GM12878 (cell line): ENCODE measurements around the gene TBC1D12. TPM values are rescaled to one million over a fixed set of nuclear protein-coding genes. Genes with fewer than 3 reads are reported as not detected.

Source experiments
- ASH2L ChIP-seq: fragments of 300-600, 200-600 bp; sonication (generic); IDR thresholded peaks from 2 replicates; pipeline ENCODE4 v1.6.1; 2017; ENCODE audit warnings: low read depth, mild to moderate bottlenecking, borderline replicate concordance
- CBX3 ChIP-seq: fragments of 200-600 bp; sonication (generic); IDR thresholded peaks from 2 replicates; pipeline ENCODE4 v1.6.1; 2016; ENCODE audit warnings: low read depth, borderline replicate concordance
- CTCF ChIP-seq, 3 experiments: IDR thresholded peaks in 2 of 3; conservative IDR thresholded peaks in 1 of 3; 2 replicates each; pipeline ENCODE4 v1.5.1; 2011; ENCODE audit warnings: low read depth in 3 of 3, low read length in 3 of 3, mild to moderate bottlenecking in 3 of 3, control low read depth in 2 of 3, moderate library complexity in 2 of 3, inconsistent platforms in 1 of 3, mixed read lengths in 1 of 3; ENCODE audit not compliant: control insufficient read depth in 2 of 3, insufficient read depth in 1 of 3; ENCODE audit errors: extremely low read depth in 1 of 3
- EED ChIP-seq: sonication (generic); IDR thresholded peaks from 2 replicates; pipeline ENCODE4 v1.6.1; 2016; ENCODE audit warnings: antibody characterized with exemption, low read depth
- HDAC2 ChIP-seq: fragments of 200-600 bp; sonication (generic); IDR thresholded peaks from 2 replicates; pipeline ENCODE4 v1.6.1; 2017
- KAT2A ChIP-seq: conservative IDR thresholded peaks from 2 replicates; pipeline ENCODE4 v1.6.1; 2011; ENCODE audit warnings: low read depth, low read length; ENCODE audit not compliant: control insufficient read depth
- NFXL1 ChIP-seq: fragments of 450-650 bp; IDR thresholded peaks from 2 replicates; pipeline ENCODE4 v1.6.1; 2017; ENCODE audit warnings: antibody characterized with exemption, mild to moderate bottlenecking, borderline replicate concordance
- RAD21 ChIP-seq: IDR thresholded peaks from 2 replicates; pipeline ENCODE4 v1.6.1; 2011; ENCODE audit warnings: mild to moderate bottlenecking, low read depth, low read length, moderate library complexity; ENCODE audit not compliant: insufficient read depth
- RBBP5 ChIP-seq: fragments of 200-600 bp; sonication (generic); conservative IDR thresholded peaks from 2 replicates; pipeline ENCODE4 v1.6.1; 2016
- RELB ChIP-seq: fragments of 450-650 bp; IDR thresholded peaks from 2 replicates; pipeline ENCODE4 v1.6.1; 2017; ENCODE audit warnings: low read depth, mild to moderate bottlenecking, moderate library complexity
- SMC3 ChIP-seq: IDR thresholded peaks from 2 replicates; pipeline ENCODE4 v1.6.1; 2011; ENCODE audit warnings: low read length, improper control_type of control experiment, borderline replicate concordance
- ZSCAN29 ChIP-seq: fragments of 450-650 bp; IDR thresholded peaks from 2 replicates; pipeline ENCODE4 v1.6.1; 2017; ENCODE audit warnings: mild to moderate bottlenecking, moderate library complexity
- polyA plus RNA-seq, 11 experiments: library from polyadenylated mRNA; depleted of rRNA in 4 of 11; unstranded in 6 of 11; stranded (reverse) in 5 of 11; fragments of >200 nt; fragmentation: Nextera tagmentation in 4 of 11; fragmentation: Illumina TruSeq in 1 of 11; extraction: Ambion mirVana in 4 of 11; extraction: Trizol in 1 of 11; gene quantifications; 1 replicate in 1 of 11; 2 replicates in 10 of 11; pipeline versions ENCODE4 v1.2.1 to v1.2.3, GENCODE V29; 2011 to 2016; ENCODE audit warnings: inconsistent platforms in 2 of 11, missing spikeins in 2 of 11, low read depth in 1 of 11
- total RNA-seq, 4 experiments: library from RNA; depleted of rRNA in 3 of 4; stranded (reverse); fragments of >200 nt in 3 of 4; fragmentation: Illumina TruSeq in 1 of 4; extraction: Trizol in 1 of 4; gene quantifications; 2 replicates each; pipeline versions ENCODE4 v1.2.1 to v1.2.3, GENCODE V29; 2013 to 2021

The TBC1D12 gene
- total and polyA plus RNA-seq, 10 of the 15 experiments (the other 5 are each of a cell fraction or from before 2014, with no cell fraction given), result 2.6 to 7.5 (median 3.8) TPM

- TF ChIP-seq NFXL1 (no peak), ZSCAN29 (no peak), RAD21 (0 out of 2 replicates have a peak, but pooled peaks have one; percentile 21), KAT2A (no peak), RELB (peak; percentile 97), RBBP5 (no peak), HDAC2 (no peak), SMC3 (peak; percentile 31; the same call in 1 of the 2 replicates), CBX3 (no peak), ASH2L (0 out of 2 replicates have a peak, but pooled peaks have one; percentile 46), EED (peak; percentile 34; the same call in 1 of the 2 replicates), CTCF (IDR thresholded peaks at IDR 0.05 in 2 of 3, conservative IDR thresholded peaks at IDR 0.05 in 1 of 3; ENCODE audit: control insufficient read depth in 2 of 3, extremely low read depth in 1 of 3, insufficient read depth in 1 of 3, low read depth in 3 of 3, low read length in 3 of 3) (peak; percentile 63 to 87 (median 74); a peak in 5 of 6 replicates)
Measured at GRCh38 chr10:94362360-94363250, 39.7 kb upstream of the TBC1D12 start, which contains the start of gene NOC3L (continued).
